HG03135 (cell line): ENCODE measurements around the gene FYCO1.

Source experiments
- ATAC-seq: cut with Tn5 transposase; IDR thresholded peaks from one replicate; pipeline ENCODE4 v1.9.1; 2021; ENCODE audit warnings: mild to moderate bottlenecking, moderate library complexity; ENCODE audit not compliant: unreplicated experiment

Gene FYCO1

GRCh38 chr3:45921158-45922038 is 74.2 kb downstream of the FYCO1 start:
- no peak for ATAC-seq

GRCh38 chr3:45917146-45917898 is 78.3 kb downstream of the FYCO1 start:
- no peak for ATAC-seq

- ATAC-seq = peak; percentile 83
Observed at GRCh38 chr3:45915518-45916231, 79.9 kb downstream of the FYCO1 start.

GRCh38 chr3:45915059-45915439 is 80.6 kb downstream of the FYCO1 start:
- no peak for ATAC-seq

- ATAC-seq = no peak
Observed at GRCh38 chr3:45914362-45915058, 81.1 kb downstream of the FYCO1 start.

GRCh38 chr3:45912435-45912834 is 83.2 kb downstream of the FYCO1 start:
- ATAC-seq = no peak

GRCh38 chr3:45911511-45912226 is 84.0 kb downstream of the FYCO1 start:
- ATAC-seq = no peak

GRCh38 chr3:45910892-45911291 is 84.7 kb downstream of the FYCO1 start:
- ATAC-seq = no peak

GRCh38 chr3:45909542-45909941 is 86.1 kb downstream of the FYCO1 start:
- ATAC-seq = no peak

GRCh38 chr3:45908761-45909160 is 86.9 kb downstream of the FYCO1 start:
- no peak for ATAC-seq

- ATAC-seq = no peak
Observed at GRCh38 chr3:45907769-45908705, 87.6 kb downstream of the FYCO1 start.

GRCh38 chr3:45906681-45907407 is 88.8 kb downstream of the FYCO1 start:
- no peak for ATAC-seq

- ATAC-seq = no peak
Observed at GRCh38 chr3:45905755-45906154, 89.9 kb downstream of the FYCO1 start.

- ATAC-seq = peak; percentile 57
Observed at GRCh38 chr3:45904931-45905330, 90.7 kb downstream of the FYCO1 start.

GRCh38 chr3:45896956-45897355 is 98.7 kb downstream of the FYCO1 start:
- no peak for ATAC-seq

- ATAC-seq = no peak
Observed at GRCh38 chr3:45895686-45896468, 99.7 kb downstream of the FYCO1 start.

GRCh38 chr3:45894015-45894414 is 101.6 kb downstream of the FYCO1 start:
- ATAC-seq = no peak

GRCh38 chr3:45892161-45892560 is 103.5 kb downstream of the FYCO1 start:
- ATAC-seq = no peak
